Smooth muscle cell (in vitro differentiated cells): ENCODE measurements around the gene SFXN3. TPM values are rescaled to one million over a fixed set of nuclear protein-coding genes. Genes with fewer than 3 reads are reported as not detected.

Experiments
- DNase-seq: peaks from one replicate; lab custom pipeline; 2025; ENCODE audit not compliant: unreplicated experiment; lab: John Stamatoyannopoulos, UW
- H2AFZ ChIP-seq: fragments of 200-600 bp; sonication (generic); 2 replicates; pipeline ENCODE4 v1.6.0; 2016; ENCODE audit warnings: antibody characterized with exemption, low read depth, mild to moderate bottlenecking
- H3F3A ChIP-seq: fragments of 200-600 bp; sonication (generic); 2 replicates; pipeline ENCODE4 v1.6.0; 2017; ENCODE audit warnings: antibody characterized with exemption, low read depth
- H3K27ac ChIP-seq: fragments of 200-600 bp; sonication (generic); 2 replicates; pipeline ENCODE4 v1.5.1; 2016; ENCODE audit warnings: low read depth, mild to moderate bottlenecking
- H3K27me3 ChIP-seq: fragments of 200-600 bp; sonication (generic); 2 replicates; pipeline ENCODE4 v1.6.1; 2016; ENCODE audit warnings: low read depth, mild to moderate bottlenecking
- H3K36me3 ChIP-seq: fragments of 200-600 bp; sonication (generic); 2 replicates; pipeline ENCODE4 v1.5.1; 2016; ENCODE audit warnings: low read depth
- H3K4me1 ChIP-seq: fragments of 200-600 bp; sonication (generic); 2 replicates; pipeline ENCODE4 v1.5.1; 2016; ENCODE audit warnings: low read depth
- H3K4me2 ChIP-seq: fragments of 200-600 bp; sonication (generic); 2 replicates; pipeline ENCODE4 v1.6.0; 2016; ENCODE audit warnings: mild to moderate bottlenecking
- H3K4me3 ChIP-seq: fragments of 200-600 bp; sonication (generic); 2 replicates; pipeline ENCODE4 v1.5.1; 2016; ENCODE audit warnings: mild to moderate bottlenecking
- H3K79me2 ChIP-seq: fragments of 200-600 bp; sonication (generic); 2 replicates; pipeline ENCODE4 v1.6.0; 2016; ENCODE audit warnings: low read depth, mild to moderate bottlenecking
- H3K9ac ChIP-seq: fragments of 200-600 bp; sonication (generic); 2 replicates; pipeline ENCODE4 v1.6.0; 2016; ENCODE audit warnings: low read depth
- H3K9me3 ChIP-seq: fragments of 200-600 bp; sonication (generic); replicated peaks from 2 replicates; pipeline ENCODE4 v1.5.1; 2016; ENCODE audit warnings: low read depth
- H4K20me1 ChIP-seq: fragments of 200-600 bp; sonication (generic); 2 replicates; pipeline ENCODE4 v1.6.0; 2016; ENCODE audit warnings: low read depth
- WGBS: methylation state at CpG from one replicate; pipeline ENCODE4 v1.1.7; 2016; ENCODE audit warnings: low lambda C conversion rate; 5-methylcytosine and 5-hydroxymethylcytosine counted together
- polyA plus RNA-seq: library from polyadenylated mRNA; unstranded; fragments of >200 nt; fragmentation: Nextera tagmentation; extraction: Ambion mirVana; gene quantifications from 2 replicates; pipeline ENCODE4 v1.2.1, GENCODE V29; 2016
- total RNA-seq: library from RNA; depleted of rRNA; stranded (reverse); fragments of >200 nt; gene quantifications from 2 replicates; pipeline ENCODE4 v1.2.3, GENCODE V29; 2014
- TF ChIP-seq, protein P1 (sequence below): fragments of 200-600 bp; sonication (generic); IDR thresholded peaks from 2 replicates; pipeline ENCODE4 v1.5.1; 2017; ENCODE audit warnings: borderline replicate concordance, mild to moderate bottlenecking, antibody characterized with exemption; ENCODE audit not compliant: insufficient read depth, poor library complexity, severe bottlenecking

SFXN3 gene
- total and polyA plus RNA-seq, 2 experiments from 2014 or later: 79.1 to 92.1 TPM

DNA sequence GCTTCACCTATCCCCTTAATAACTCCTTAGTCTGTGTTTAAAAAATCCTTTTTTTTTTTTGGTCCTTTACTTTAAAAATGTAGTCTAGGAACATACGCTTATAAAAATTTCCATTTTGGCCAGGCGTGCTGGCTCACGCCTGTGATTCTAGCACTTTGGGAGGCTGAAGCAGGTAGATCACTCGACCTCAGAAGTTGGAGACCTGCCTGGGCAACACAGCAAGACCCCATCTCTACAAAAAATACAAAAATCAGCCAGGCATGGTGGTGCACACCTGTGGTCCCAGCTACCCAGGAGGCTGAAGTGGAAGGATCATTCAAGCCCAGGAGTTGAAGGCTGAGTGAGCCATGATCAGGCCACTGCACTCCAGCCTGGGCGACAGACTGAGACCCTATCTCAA, 45.6 kb downstream of the SFXN3 start:
- Histone ChIP-seq H3F3A (no peaks in the 10 kb centered on the region), H3K27me3 (peaks cover 82% of the 10 kb centered on the region), H4K20me1 (no peaks in the 10 kb centered on the region), H3K9ac (no peak overlapping the region), H3K27ac (no peak overlapping the region), H3K79me2 (no peaks in the 10 kb centered on the region), H3K4me3 (no peak overlapping the region), H3K4me1 (peaks cover 3% of the 10 kb centered on the region), H3K36me3 (no peaks in the 10 kb centered on the region), H2AFZ (no peak overlapping the region), H3K9me3 (no peaks in the 10 kb centered on the region), H3K4me2 (no peak overlapping the region)
- 83% methylated on average over 5 of the region's 5 CpGs for WGBS
- TF ChIP-seq, protein P1, sequence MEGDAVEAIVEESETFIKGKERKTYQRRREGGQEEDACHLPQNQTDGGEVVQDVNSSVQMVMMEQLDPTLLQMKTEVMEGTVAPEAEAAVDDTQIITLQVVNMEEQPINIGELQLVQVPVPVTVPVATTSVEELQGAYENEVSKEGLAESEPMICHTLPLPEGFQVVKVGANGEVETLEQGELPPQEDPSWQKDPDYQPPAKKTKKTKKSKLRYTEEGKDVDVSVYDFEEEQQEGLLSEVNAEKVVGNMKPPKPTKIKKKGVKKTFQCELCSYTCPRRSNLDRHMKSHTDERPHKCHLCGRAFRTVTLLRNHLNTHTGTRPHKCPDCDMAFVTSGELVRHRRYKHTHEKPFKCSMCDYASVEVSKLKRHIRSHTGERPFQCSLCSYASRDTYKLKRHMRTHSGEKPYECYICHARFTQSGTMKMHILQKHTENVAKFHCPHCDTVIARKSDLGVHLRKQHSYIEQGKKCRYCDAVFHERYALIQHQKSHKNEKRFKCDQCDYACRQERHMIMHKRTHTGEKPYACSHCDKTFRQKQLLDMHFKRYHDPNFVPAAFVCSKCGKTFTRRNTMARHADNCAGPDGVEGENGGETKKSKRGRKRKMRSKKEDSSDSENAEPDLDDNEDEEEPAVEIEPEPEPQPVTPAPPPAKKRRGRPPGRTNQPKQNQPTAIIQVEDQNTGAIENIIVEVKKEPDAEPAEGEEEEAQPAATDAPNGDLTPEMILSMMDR: no peak
- DNase-seq: no peak

DNA sequence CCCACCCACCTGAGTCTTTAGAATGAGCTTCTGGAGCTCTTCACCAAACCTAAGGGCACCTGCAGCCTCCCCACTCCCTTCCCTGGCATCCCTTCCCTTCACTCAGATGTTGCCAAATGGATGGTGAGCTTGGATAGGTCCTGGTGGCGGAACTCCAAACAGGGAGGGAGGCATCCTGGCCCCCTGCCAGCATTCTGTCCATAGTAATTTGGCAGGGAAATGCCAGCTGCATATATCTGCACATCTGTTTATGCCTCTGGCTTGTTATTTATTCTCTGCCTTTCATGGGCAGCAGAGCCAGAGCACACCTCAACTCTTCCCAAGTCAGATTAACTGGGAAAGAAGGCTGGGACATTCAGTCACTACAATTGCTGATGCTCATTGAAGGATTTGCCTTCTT, 48.8 kb downstream of the SFXN3 start:
- H3K79me2 ChIP-seq: no peaks in the 10 kb centered on the region
- H2AFZ ChIP-seq: no peak overlapping the region
- peaks cover 3% of the 10 kb centered on the region for H3K4me1 ChIP-seq
- DNase-seq: no peak
- TF ChIP-seq, protein P1: no peak
- H3K36me3 ChIP-seq: no peaks in the 10 kb centered on the region
- no peaks in the 10 kb centered on the region for H3K9me3 ChIP-seq
- H3K27me3 ChIP-seq: peaks cover 78% of the 10 kb centered on the region
- no peak overlapping the region for H3K4me2 ChIP-seq
- no peaks in the 10 kb centered on the region for H3F3A ChIP-seq
- WGBS: 79% methylated on average over 1 of the region's 1 CpG
- H3K4me3 ChIP-seq: no peak overlapping the region
- H4K20me1 ChIP-seq: no peaks in the 10 kb centered on the region
- H3K9ac ChIP-seq: no peak overlapping the region
- H3K27ac ChIP-seq: no peak overlapping the region

DNA sequence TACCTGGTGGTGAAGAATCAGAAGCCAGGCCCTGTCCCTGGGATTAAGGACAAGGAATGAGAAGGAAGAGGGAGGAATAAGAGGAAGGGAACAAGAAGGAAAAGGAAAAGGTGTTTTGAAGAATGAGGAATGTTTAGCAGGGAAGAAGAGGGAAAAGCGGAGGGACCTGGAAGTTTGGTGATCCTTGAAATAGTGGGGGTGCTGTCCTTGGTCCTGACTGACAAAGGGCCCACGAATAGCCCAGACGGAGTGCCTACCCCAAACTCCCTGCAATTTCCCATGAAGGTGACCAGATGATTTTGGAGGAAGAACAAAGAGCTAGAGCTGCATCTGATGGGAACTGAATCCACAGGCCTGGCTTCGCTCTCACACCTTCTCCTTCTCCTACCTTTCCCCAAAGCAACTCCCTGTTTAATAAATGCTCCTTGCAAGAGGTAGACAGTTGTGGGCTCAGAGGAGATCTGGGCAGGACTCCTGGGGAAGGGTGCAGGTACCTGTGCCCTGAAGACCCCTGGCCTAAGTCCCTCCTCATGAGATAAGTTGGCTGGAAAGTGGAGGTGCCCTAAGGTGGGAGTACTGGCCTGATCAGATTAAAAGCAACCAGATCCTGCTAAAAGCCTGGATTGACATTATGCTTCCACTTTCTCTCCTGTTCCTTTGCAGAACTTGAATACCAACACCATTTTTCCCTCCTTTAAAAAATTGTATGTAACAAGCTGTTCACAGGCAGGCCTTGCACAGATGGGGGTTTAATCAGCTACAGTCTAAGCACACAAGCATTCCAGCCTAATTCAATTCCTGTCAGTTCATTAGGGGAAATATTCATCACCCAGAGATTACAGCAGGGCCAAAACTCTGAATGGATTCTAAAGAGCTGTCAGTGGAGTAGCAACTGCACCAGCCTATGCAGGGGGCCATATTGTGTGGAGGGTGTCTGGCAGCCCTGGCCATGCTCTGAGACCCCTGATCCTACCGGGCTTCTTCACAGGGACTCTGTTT, 50.2 kb downstream of the SFXN3 start:
- H3K9me3 ChIP-seq: no peaks in the 10 kb centered on the region
- no peaks in the 10 kb centered on the region for H3K4me1 ChIP-seq
- H3F3A ChIP-seq: no peaks in the 10 kb centered on the region
- no peaks in the 10 kb centered on the region for H4K20me1 ChIP-seq
- no peak overlapping the region for H3K4me2 ChIP-seq
- H2AFZ ChIP-seq: no peak overlapping the region
- TF ChIP-seq, protein P1: no peak
- no peak overlapping the region for H3K9ac ChIP-seq
- no peak for DNase-seq
- H3K4me3 ChIP-seq: no peak overlapping the region
- H3K27ac ChIP-seq: no peak overlapping the region
- no peaks in the 10 kb centered on the region for H3K79me2 ChIP-seq
- H3K36me3 ChIP-seq: no peaks in the 10 kb centered on the region
- H3K27me3 ChIP-seq: peaks cover 72% of the 10 kb centered on the region
- WGBS: 41% methylated on average over 5 of the region's 5 CpGs
